Muscle layer of colon (tissue), 2 donors: Measurements from ENCODE around the gene EPHA8.

Source experiments
- H3K27ac ChIP-seq: one replicate; pipeline ENCODE4 v1.7.0; 2013; ENCODE audit warnings: low read depth, mild to moderate bottlenecking, low read length, moderate library complexity
- H3K27me3 ChIP-seq, 2 donors: one replicate each; pipeline ENCODE4 v1.7.0; 2013; ENCODE audit warnings: low read length in 2 of 2, mild to moderate bottlenecking in 2 of 2; ENCODE audit not compliant: insufficient read depth in 2 of 2, control insufficient read depth in 1 of 2
- H3K36me3 ChIP-seq: one replicate; pipeline ENCODE4 v1.7.0; 2013; ENCODE audit warnings: mild to moderate bottlenecking, low read length; ENCODE audit not compliant: insufficient read depth
- H3K4me1 ChIP-seq: one replicate; pipeline ENCODE4 v1.7.0; 2013; ENCODE audit warnings: mild to moderate bottlenecking, low read length; ENCODE audit not compliant: insufficient read depth
- H3K4me3 ChIP-seq, 2 donors: one replicate each; pipeline ENCODE4 v1.7.0; 2013; ENCODE audit warnings: low read length in 2 of 2, low read depth in 1 of 2, mild to moderate bottlenecking in 1 of 2, moderate library complexity in 1 of 2
- H3K9ac ChIP-seq: one replicate; pipeline ENCODE4 v1.7.0; 2013; ENCODE audit warnings: low read length
- H3K9me3 ChIP-seq: one replicate; pipeline ENCODE4 v1.7.0; 2013; ENCODE audit warnings: mild to moderate bottlenecking, low read length
- donor health status: abdominal sarcoma.
- donor health status: Adenocarcinoma of cecum.

EPHA8 gene

DNA sequence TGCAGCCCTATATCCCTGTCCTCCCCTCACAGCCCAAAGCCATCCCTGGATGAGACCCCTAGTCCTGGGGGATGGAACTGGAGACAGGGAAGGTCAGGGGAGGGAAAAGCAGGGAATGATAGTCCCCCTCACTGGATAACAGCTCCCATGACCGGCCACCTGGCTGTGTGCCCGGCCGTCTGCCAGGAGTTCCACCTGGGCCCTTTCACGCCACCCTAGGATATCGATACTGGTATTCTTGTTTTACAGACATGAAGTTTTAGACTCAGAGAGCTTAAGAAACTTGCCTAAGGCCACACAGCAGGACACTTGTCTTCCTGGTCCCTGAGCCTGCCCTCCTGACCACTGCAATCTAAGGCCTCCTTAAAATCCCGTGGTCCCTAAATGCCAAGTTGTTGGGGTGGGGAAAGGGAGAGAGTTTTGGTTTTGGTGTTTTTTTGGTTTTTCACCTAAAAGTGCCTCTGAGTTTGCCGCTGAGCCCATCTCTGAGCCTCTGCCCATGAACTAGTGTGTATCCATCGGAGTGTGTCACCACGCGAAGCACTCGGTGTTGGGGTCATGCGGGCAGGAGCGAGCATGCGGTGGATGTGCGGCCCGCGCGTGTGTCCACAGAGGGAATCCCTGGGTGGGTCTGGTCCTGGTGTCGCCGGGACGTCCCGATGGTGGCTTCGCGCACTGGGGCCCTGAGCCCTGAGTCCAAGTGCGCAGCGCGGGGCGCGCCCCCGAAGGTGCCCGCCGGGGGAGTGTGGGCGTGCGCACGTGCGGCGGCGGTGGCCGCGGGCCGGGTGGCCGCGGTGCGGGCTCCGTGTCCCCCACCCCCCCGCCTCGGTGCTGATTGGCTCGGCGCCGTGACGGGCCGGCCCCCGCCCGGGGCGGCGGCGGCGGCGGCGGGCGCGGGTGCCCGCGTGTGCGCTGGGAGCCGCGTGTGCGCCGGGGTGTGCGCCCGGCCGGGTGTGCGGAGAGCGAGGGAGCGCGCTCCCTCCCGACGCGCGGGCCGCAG is at the start of gene EPHA8:
EPHA8 (plus strand) TSS at position 906 of the 1,000 bp plus-strand sequence. CDS start 147 bp downstream, outside the sequence.
- H3K4me3 ChIP-seq, result no peak within 1 kb of the TSS
- no peak within 1 kb of the TSS for H3K27ac ChIP-seq

DNA sequence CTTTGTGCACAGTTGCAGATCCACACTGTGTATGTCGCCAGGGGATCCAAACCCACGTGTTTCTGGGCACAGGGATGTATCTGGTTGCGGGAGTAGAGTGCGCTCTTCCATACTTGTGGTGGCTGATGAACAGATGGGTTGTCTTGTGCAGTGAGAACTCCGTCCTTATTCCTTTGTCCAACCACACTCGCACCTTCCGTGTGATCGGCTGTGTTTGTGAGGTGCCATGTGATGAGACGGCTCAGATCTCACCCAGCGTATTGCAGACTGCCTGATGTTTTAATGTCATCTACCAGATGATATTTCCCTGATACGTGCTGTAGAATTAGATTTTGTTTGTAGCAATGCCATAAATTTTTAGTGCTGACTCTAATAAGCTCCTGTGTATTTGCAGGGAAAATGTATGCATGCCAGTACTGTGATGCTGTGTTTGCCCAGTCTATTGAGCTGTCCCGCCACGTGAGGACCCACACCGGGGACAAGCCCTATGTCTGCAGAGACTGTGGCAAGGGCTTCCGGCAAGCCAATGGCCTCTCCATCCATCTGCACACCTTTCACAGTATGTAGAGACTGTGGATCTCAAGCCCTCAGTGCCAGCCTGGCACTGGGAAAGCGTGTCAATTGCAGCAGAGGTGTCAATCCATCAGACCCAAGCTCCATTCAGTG is 46.2 kb upstream of the EPHA8 start:
- Histone ChIP-seq H3K4me3 (no peak overlapping the region), H3K27ac (no peak overlapping the region), H3K36me3 (peaks cover 90% of the 10 kb centered on the region), H3K27me3 (no peaks in the 10 kb centered on the region), H3K9ac (no peak overlapping the region), H3K9me3 (no peaks in the 10 kb centered on the region), H3K4me1 (peaks cover 11% of the 10 kb centered on the region)

More for the DNA sequence above, at the start of gene EPHA8:
- H3K9me3 ChIP-seq, result no peaks in the 10 kb centered on the region
- H3K36me3 ChIP-seq, result no peaks in the 10 kb centered on the region
- H3K4me1 ChIP-seq, result no peaks in the 10 kb centered on the region
- peaks cover 25 to 40% of the 10 kb centered on the region in 2 donors for H3K27me3 ChIP-seq
- H3K9ac ChIP-seq, result no peak within 1 kb of the TSS

DNA sequence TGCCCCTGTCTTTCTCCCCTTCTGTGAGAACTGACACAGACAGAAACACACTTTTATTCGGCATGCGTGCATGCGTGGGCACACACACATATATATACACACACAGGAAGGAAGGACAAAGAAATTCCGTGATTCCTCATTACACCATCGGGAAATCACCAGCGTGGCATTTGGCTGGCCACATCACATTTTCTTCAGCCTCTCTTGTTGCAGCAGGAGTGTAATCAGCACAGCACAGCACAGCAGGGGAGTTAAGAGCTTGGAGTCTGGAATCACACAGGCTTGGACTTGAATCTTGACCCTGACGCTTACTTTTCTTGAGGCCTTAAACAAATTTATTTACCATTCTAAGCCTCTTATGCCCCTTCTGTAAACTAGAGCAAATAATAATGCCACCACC is 45.3 kb upstream of the EPHA8 start:
- peaks cover 11% of the 10 kb centered on the region for H3K4me1 ChIP-seq
- H3K9me3 ChIP-seq, result no peaks in the 10 kb centered on the region
- H3K36me3 ChIP-seq, result peaks cover 86% of the 10 kb centered on the region
- no peaks in the 10 kb centered on the region for H3K27me3 ChIP-seq
- no peak overlapping the region for H3K27ac ChIP-seq
- no peak overlapping the region for H3K9ac ChIP-seq
- no peak overlapping the region for H3K4me3 ChIP-seq

DNA sequence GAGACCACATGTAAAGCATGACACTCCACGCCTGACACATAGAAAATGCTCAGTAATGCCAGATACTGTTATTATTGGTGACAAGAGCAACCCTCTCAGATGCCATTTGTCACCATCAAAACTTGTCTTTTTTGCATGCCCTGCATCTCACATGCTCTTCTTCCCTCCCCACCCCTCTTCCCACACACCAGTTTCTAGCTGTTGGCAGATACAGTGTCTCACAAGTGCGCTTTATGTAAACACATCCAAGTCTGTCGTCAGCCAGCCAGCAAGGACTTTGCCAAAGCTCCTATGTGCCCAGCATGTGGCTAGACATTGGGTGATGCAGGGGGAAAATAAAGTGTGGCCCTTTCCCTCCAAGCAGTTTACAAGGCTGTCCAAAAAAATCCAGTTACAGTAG is 44.9 kb upstream of the EPHA8 start:
- no peaks in the 10 kb centered on the region for H3K27me3 ChIP-seq

DNA sequence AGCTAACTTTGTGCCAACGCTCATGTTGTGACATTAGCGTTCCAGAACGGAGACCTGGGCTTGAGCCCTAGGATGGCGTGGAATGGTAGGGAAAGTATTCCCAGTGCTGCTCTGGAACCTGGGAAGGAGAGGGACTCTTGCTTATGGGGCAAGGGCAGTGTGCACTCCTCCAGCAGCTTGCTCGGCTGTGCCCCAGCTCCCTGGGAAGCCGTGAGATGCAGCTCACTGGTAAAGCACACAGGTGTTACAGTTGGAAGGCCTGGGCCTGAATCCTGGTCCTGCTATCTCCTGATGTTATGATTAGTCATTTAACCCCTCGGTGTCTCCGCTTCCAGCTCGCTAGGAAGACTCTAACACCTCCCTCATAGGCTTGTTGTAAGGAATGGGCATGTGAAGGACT is 42.4 kb upstream of the EPHA8 start:
- peaks cover 11% of the 10 kb centered on the region for H3K4me1 ChIP-seq
- H3K9ac ChIP-seq, result no peak overlapping the region
- H3K36me3 ChIP-seq, result peaks cover 89% of the 10 kb centered on the region
- no peak overlapping the region for H3K4me3 ChIP-seq
- H3K27ac ChIP-seq, result no peak overlapping the region
- H3K27me3 ChIP-seq, result no peaks in the 10 kb centered on the region
- H3K9me3 ChIP-seq, result no peaks in the 10 kb centered on the region

More for the DNA sequence above, 44.9 kb upstream of the EPHA8 start:
- no peak overlapping the region for H3K4me3 ChIP-seq
- H3K9ac ChIP-seq, result no peak overlapping the region
- H3K36me3 ChIP-seq, result peaks cover 85% of the 10 kb centered on the region
- peaks cover 11% of the 10 kb centered on the region for H3K4me1 ChIP-seq
- no peak overlapping the region for H3K27ac ChIP-seq
- H3K9me3 ChIP-seq, result no peaks in the 10 kb centered on the region

DNA sequence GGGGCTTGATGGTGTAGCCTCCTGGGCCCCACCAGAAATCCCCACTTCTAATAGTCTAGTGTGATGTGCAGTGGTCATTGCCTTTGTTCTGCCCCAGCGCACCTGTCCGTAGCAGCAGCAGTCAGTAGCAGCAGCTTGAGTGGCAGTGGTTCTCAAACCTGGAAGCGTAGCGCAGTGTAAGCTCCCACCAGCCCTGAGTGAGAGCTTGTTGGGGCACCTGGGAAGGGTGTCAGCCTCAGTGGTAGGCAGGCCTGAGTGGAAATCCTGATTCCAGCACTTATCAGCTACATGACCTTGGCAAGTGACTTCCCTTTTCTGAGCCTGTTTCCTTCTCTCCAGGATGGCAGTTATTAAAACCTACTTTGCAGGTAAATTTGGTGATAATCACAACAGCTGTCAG is 41.6 kb upstream of the EPHA8 start:
- peaks cover 89% of the 10 kb centered on the region for H3K36me3 ChIP-seq
- H3K9ac ChIP-seq, result no peak overlapping the region
- peaks cover 11% of the 10 kb centered on the region for H3K4me1 ChIP-seq
- no peak overlapping the region for H3K27ac ChIP-seq
- no peaks in the 10 kb centered on the region for H3K27me3 ChIP-seq
- no peak overlapping the region for H3K4me3 ChIP-seq
- H3K9me3 ChIP-seq, result no peaks in the 10 kb centered on the region

DNA sequence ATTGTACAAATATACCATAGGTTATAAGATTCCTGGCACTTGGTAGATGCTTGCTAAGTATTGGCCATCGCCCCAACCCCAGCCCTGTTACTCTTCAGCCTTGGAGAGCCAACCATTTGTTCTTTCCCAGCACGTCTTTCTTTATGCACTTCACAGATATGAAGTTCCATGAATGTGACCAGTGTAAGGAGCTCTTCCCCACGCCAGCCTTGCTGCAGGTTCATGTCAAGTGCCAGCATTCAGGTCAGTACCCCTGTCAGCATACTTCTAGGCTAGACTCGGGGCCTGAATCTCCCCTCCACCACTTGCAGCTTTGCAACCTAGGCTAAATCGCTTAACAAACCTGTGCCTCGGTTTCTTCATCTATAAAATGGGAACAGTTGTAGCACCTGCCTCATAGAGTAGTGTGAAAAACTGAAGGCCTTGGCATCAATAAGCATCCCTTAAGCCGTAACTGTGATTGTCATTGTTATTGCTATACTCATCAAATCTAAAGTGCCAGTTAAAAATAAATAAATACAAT is 41.0 kb upstream of the EPHA8 start:
- peaks cover 84% of the 10 kb centered on the region for H3K36me3 ChIP-seq
- H3K9ac ChIP-seq, result no peak overlapping the region
- H3K4me1 ChIP-seq, result peaks cover 11% of the 10 kb centered on the region
- H3K4me3 ChIP-seq, result no peak overlapping the region
- no peaks in the 10 kb centered on the region for H3K9me3 ChIP-seq
- no peaks in the 10 kb centered on the region for H3K27me3 ChIP-seq
- no peak overlapping the region for H3K27ac ChIP-seq

DNA sequence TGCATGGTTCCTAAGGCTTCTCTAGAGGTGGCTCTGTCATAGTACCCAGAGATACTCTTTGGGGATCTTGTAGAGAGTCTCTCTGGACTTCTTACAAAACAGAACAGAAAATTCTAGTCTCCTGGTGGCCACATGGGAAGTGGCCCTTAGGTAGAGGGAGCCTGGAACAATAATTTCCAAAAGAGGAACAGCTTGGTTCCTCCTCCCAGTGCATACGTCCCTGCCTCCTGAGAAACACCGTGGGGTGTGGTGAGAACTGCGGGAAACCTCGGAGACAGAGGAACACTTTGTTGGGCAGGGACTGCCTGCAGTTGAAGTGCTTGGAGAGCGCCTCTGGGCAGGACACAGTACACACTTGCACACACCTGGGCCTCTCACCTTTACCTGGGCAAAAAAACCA is 38.8 kb upstream of the EPHA8 start:
- H3K9ac ChIP-seq, result no peak overlapping the region
- H3K4me1 ChIP-seq, result peaks cover 6% of the 10 kb centered on the region
- no peaks in the 10 kb centered on the region for H3K27me3 ChIP-seq
- H3K36me3 ChIP-seq, result peaks cover 62% of the 10 kb centered on the region
- H3K27ac ChIP-seq, result no peak overlapping the region
- no peak overlapping the region for H3K4me3 ChIP-seq
- H3K9me3 ChIP-seq, result no peaks in the 10 kb centered on the region

DNA sequence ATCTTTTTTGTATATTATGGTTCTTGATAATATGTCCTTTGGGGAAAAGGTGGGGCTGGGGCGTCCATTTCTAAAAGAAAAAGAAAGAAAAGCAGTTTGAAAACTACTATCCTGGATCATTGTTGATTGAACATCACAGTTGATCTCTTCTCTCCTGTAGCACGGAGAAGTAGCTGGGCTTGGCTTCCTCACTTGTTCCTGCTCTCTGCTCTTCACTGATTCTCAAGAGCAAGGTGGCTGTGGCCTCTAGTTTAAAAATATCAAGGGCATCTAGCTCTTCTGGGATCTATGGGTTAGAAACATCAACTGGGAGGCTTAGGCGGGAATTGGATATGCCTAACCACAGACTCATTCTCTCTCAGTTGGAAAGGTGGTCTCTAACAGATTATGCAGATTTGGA is 38.1 kb upstream of the EPHA8 start:
- Histone ChIP-seq H3K36me3 (peaks cover 56% of the 10 kb centered on the region), H3K27me3 (no peaks in the 10 kb centered on the region), H3K9me3 (no peaks in the 10 kb centered on the region), H3K27ac (no peak overlapping the region), H3K9ac (no peak overlapping the region), H3K4me1 (peaks cover 13% of the 10 kb centered on the region), H3K4me3 (no peak overlapping the region)

DNA sequence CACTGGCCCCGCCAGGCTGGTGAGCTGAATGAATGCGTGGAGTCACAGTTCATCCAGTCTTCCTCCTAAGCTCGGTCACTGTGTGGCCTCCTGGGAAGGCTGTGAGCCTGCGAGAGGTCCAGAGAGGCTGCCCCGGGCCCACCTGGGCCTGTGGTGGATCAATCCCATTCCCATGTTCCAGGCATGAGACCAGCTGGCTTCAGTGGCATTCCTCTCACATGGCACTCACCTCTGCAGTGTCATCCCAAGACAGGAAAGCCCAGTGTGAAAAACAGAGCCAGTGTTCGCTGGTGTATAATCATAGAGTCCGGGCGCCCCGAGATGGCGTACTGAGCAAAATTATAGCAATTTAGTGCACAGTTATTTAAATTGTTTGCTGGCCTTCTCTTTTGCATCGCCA is 37.6 kb upstream of the EPHA8 start:
- Histone ChIP-seq H3K4me3 (no peak overlapping the region), H3K4me1 (peaks cover 17% of the 10 kb centered on the region), H3K9ac (no peak overlapping the region), H3K27ac (no peak overlapping the region), H3K27me3 (no peaks in the 10 kb centered on the region), H3K9me3 (no peaks in the 10 kb centered on the region), H3K36me3 (peaks cover 51% of the 10 kb centered on the region)

DNA sequence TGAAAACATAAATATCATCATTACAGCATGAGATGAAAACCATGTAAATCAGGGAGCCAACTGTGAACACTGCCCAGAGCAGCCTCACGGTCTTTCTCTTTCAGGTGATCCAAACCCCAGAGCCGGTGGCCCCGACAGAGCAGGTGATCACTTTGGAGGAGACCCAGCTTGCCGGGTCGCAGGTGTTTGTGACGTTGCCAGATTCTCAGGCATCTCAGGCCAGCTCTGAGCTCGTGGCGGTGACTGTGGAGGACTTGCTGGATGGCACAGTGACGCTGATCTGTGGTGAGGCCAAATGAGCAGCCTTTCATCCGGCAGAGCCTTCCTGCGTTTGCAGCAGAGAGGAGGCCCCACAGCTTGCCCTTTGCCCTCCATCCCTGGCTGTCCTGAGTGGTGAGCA is 37.2 kb upstream of the EPHA8 start:
- Histone ChIP-seq H3K9me3 (no peaks in the 10 kb centered on the region), H3K9ac (no peak overlapping the region), H3K27ac (no peak overlapping the region), H3K4me3 (no peak overlapping the region), H3K27me3 (no peaks in the 10 kb centered on the region), H3K36me3 (peaks cover 47% of the 10 kb centered on the region), H3K4me1 (peaks cover 21% of the 10 kb centered on the region)
